ENCODE measurements around the gene C8A.

Gene C8A

GRCh38 chr1:56880774-56881173 lies 26.2 kb downstream of the C8A start:
- in situ Hi-C loops (cut with HindIII; ENCODE audit: low sequenced_read_pairs): no loop called here

DNA sequence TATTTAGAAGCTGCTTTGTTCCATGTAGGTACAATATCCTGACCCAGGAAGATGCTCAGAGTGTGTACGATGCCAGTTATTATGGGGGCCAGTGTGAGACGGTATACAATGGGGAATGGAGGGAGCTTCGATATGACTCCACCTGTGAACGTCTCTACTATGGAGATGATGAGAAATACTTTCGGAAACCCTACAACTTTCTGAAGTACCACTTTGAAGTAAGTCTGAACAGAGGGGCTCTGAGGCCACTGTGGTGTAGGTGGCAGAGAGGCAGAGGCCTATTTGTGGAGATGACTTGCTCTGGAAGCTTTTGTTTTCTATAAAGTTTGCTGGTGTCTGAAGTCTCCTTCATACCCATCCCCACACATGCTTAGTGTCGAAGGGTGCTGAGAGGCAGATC lies 26.8 kb downstream of the C8A start:
- in situ Hi-C loops (cut with HindIII; ENCODE audit: low sequenced_read_pairs): no loop called here

- in situ Hi-C loops (cut with HindIII; ENCODE audit: low sequenced_read_pairs): no loop called here
Observed at GRCh38 chr1:56890229-56890628, 35.6 kb downstream of the C8A start.

GRCh38 chr1:56894014-56894413 lies 39.4 kb downstream of the C8A start:
- in situ Hi-C loops (cut with HindIII; ENCODE audit: low sequenced_read_pairs): no loop called here

- in situ Hi-C loops (cut with HindIII; ENCODE audit: low sequenced_read_pairs): no loop called here
Observed at GRCh38 chr1:56897150-56898004, 42.8 kb downstream of the C8A start.

DNA sequence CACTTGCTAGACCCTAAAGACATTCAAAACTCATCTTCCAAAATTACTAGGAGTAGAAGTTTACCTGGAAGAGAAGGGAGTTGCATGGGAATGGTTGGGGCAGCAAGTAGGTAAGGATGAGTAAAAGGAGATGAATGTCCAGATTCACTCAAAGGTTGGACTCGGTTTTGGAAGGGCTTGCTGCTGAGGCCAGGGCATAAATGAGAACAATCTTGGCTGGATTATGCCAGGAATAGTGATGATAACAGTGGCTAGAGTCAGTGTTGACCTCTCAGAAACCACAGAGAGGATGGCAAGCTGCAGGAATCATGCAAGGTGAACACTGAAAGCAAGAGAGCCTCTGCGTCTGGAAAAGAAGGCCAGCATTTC lies 43.4 kb downstream of the C8A start:
- in situ Hi-C loops (cut with HindIII; ENCODE audit: low sequenced_read_pairs): no loop called here

DNA sequence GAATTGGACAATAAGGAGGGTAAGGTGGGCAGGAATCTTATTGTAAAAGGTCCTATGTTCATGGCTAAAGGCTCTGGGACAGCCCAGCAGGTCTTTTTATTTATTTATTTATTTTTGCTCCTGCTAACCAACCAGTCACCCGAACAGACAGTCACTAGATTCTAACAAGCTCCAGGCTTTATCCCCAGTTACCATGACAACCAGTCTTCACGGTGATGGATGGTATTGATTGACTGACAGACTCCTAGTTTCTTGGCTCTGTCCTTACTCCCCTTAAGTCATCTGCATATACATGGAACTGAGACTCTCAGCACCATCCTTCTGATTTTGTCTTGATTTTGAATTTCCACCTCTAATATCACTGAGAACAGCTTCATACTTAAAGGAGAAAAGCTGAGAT lies 44.3 kb downstream of the C8A start:
- in situ Hi-C loops (cut with HindIII; ENCODE audit: low sequenced_read_pairs): no loop called here

DNA sequence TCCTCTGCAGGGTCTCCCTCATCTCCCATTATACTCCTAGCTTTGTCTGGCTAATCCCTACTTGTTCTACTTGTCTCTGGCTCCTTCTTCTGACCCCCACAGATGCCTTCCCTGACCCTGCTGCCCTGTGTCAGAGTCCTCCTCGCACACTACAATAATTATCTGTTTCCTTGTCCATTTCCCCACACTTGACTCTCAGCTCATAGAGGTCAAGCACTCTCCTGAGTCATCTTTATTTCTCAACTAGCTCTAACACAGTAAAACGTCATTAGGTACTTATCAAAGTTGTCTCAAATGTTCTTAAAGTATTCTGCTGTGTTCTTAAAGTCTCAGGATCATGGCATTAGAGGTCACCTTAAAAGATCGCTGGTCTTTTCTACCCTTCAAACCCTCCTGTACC lies 47.1 kb downstream of the C8A start:
- in situ Hi-C loops (cut with HindIII; ENCODE audit: low sequenced_read_pairs): no loop called here

GRCh38 chr1:56903778-56904177 lies 49.2 kb downstream of the C8A start:
- in situ Hi-C loops (cut with HindIII; ENCODE audit: low sequenced_read_pairs): no loop called here

DNA sequence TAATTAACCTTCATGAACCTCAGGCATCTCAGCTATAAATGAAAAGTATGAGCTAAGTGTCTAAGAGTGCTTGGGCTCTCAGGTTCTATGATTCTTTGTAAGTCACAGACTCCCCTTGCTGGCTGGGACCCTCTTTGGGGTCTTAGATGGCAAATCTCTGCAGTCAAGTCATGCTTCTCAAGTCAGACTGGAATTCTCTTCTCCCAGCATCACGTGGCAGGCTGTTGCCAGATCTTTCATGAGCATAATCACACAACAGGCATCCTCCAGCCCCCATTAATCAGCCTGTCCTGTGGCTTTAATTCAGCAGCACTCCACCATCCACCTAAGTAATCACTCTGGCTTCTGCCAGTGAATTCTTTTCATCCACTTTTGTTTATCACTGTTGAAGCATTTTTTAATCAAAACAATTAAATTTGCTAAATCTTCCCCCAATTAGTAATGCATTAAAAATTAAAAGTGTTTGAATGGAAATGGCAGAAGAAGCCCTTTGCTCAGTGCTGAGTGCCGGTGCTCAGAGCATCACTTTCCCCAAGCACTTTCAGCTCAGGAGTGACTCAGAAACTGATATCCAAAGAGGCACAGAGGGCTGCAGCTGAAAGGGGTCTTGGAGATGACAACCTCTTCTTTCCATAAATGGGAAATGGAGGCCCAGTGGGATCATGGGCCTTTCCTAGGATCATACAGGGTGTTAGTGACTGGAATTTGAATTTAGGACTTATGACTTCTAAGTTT lies 50.2 kb downstream of the C8A start:
- in situ Hi-C loops (cut with HindIII; ENCODE audit: low sequenced_read_pairs): no loop called here

DNA sequence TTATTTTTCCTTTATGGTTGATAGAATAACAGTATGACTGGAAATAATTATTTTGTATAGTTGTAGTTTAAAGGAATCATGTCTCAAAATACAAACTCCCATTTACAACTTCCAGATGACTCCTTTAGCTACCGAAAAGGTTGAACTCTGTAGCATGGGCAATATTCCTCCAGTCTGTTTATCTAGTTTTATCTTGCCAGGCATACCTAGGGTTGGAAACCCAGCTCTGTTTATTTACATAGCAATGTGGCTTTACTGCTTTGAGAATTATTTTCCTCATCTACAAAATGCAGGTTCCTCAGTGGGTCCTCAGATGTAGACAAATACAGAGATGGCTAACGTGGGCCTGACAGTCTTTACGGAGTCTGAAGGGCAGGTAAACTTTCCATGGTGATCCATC lies 51.1 kb downstream of the C8A start:
- in situ Hi-C loops (cut with HindIII; ENCODE audit: low sequenced_read_pairs): no loop called here

- in situ Hi-C loops (cut with HindIII; ENCODE audit: low sequenced_read_pairs): no loop called here
Observed at GRCh38 chr1:56908619-56909221, 54.1 kb downstream of the C8A start.

DNA sequence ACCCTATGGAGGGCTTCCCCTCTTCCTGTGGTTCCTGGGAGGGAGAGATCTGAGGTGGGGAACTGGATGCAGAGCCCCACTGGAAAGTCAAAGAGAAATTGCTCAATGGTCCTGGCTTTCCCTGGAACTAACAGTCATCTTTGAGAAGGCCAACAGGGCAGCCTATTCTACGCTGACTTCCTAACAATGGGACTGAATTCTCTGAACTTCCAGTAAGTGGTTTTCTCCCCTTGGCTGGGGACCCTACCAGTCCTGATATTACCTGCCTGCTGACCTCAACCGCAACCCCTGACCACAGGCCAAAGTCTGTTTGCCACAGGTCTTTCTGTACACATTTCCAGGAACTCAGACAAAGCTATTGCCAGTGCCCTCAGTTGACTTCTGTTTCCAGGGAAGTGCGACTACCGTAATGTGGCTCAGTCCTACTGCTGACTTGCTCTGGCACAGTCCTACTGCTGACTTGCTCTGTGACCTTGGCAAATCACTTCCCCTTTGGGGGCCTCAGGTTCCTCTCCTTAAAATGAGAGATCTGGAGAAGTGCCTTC lies 55.9 kb downstream of the C8A start:
- in situ Hi-C loops (cut with HindIII; ENCODE audit: low sequenced_read_pairs): no loop called here

- in situ Hi-C loops (cut with HindIII; ENCODE audit: low sequenced_read_pairs): no loop called here
Observed at GRCh38 chr1:56911098-56911938, 56.7 kb downstream of the C8A start.

DNA sequence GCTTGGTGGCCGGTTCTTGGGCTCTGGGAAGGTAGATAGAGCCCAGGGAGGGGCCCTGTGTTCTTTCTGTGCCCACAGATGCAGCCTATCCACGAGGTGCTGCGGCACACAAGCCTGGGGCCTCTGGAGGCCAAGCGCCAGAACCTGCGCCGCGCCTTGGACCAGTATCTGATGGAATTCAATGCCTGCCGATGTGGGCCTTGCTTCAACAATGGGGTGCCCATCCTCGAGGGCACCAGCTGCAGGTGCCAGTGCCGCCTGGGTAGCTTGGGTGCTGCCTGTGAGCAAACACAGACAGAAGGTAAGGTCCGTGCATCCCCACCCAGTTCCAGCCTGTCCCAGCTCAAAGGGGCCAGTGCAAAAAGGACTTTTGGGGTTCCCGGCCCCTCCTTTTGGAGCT lies 57.7 kb downstream of the C8A start:
- in situ Hi-C loops (cut with HindIII; ENCODE audit: low sequenced_read_pairs): no loop called here

- in situ Hi-C loops (cut with HindIII; ENCODE audit: low sequenced_read_pairs): no loop called here
Observed at GRCh38 chr1:56915960-56916359, 61.4 kb downstream of the C8A start.

DNA sequence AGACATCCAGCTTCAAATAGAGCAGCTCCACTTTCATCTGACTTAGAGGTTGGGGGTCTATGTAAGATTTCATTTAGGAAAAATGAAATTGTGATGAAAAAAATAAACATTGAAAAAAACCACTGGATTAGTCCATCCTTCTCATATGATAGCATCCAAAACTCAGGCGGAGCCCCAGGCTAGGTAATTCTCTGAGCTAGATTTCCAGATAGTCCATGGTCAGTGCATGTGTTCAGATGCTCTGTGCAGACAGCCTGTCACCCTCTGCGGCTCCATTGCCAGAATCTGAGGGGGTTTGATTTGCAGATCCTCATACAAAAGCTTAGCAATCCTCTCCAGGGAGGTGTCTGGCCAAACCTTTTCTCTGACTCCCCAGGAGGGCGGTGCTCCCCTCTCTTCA lies 62.0 kb downstream of the C8A start:
- in situ Hi-C loops (cut with HindIII; ENCODE audit: low sequenced_read_pairs): no loop called here

- in situ Hi-C loops (cut with HindIII; ENCODE audit: low sequenced_read_pairs): no loop called here
Observed at GRCh38 chr1:56917356-56917755, 62.8 kb downstream of the C8A start.

DNA sequence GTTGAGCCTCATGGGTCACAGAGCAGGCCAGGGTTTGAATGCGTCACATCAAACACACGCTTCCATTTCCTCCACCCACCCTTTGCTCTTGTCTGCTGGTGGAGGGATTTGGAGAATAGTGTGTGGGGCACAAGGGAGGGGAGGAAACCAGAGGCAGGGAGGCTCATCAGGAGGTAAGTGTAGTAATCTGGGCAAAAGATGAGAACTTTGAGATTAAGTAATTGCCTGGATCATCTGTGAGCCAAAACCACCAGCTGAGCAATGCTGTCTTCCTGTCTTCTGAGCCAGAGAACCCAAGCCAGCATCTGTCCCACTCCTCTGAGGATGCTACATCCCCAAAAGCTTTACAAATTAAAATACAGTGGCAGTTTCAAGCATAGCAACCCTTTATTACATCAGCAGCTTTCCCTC lies 66.0 kb downstream of the C8A start:
- in situ Hi-C loops (cut with HindIII; ENCODE audit: low sequenced_read_pairs): no loop called here

- in situ Hi-C loops (cut with HindIII; ENCODE audit: low sequenced_read_pairs): no loop called here
Observed at GRCh38 chr1:56921479-56921878, 66.9 kb downstream of the C8A start.

DNA sequence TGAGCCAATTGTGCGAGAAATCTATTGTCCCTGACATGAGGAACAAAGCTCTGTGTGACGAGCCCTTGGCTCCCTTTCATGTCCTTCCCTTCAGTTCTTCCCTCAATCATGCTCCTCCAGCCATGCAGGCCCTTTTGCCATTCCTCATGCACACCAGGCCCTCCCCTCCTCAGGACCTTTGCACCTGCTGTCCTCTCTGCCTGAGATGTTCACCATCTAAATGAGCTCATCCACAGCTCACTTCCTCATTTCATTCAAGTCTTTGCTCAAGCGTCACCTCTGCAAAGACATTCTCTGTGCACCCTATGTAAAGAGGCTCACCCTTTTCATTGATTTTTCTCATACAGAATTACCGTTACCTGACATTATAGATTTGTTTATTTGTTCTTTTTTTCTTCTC lies 67.5 kb downstream of the C8A start:
- in situ Hi-C loops (cut with HindIII; ENCODE audit: low sequenced_read_pairs): no loop called here

Data from endothelial cell of hepatic sinusoid (primary cell).